HepG2 (cell line): ENCODE results near the gene ZMYND10. TPM values are rescaled to one million over a fixed set of nuclear protein-coding genes. Genes with fewer than 3 reads are reported as not detected.

Experiments
- ATAD3A ChIP-seq: sonication (generic); formaldehyde crosslinking; IDR thresholded peaks from 2 replicates; pipeline ENCODE4 v1.4.0; 2020; ENCODE audit warnings: missing genetic modification reagents
- ATF2 ChIP-seq: sonication (generic); formaldehyde crosslinking; IDR thresholded peaks from 2 replicates; pipeline ENCODE4 v1.4.0; 2020; ENCODE audit warnings: missing genetic modification reagents
- CBX5 ChIP-seq: sonication (generic); formaldehyde crosslinking; IDR thresholded peaks from 2 replicates; pipeline ENCODE4 v1.4.0; 2020; ENCODE audit warnings: missing genetic modification reagents, borderline replicate concordance
- ELF3 ChIP-seq: IDR thresholded peaks from 2 replicates; pipeline ENCODE4 v1.6.1; 2016; ENCODE audit warnings: missing genetic modification reagents, missing compliant biosample characterization
- ESRRA ChIP-seq: sonication (generic); formaldehyde crosslinking; IDR thresholded peaks from 2 replicates; pipeline ENCODE4 v1.5.1; 2020; ENCODE audit warnings: mild to moderate bottlenecking, low read depth, missing genetic modification reagents
- GLMP ChIP-seq: sonication (generic); formaldehyde crosslinking; IDR thresholded peaks from 2 replicates; pipeline ENCODE4 v1.9.0; 2021; ENCODE audit warnings: missing genetic modification reagents, mild to moderate bottlenecking, borderline replicate concordance
- HIVEP1 ChIP-seq: sonication (generic); formaldehyde crosslinking; IDR thresholded peaks from 2 replicates; pipeline ENCODE4 v1.4.0; 2020; ENCODE audit warnings: mild to moderate bottlenecking, missing genetic modification reagents
- MBD4 ChIP-seq: IDR thresholded peaks from 2 replicates; pipeline ENCODE4 v1.6.1; 2012; ENCODE audit warnings: low read length, inconsistent platforms, borderline replicate concordance
- MEIS1 ChIP-seq: sonication (generic); formaldehyde crosslinking; IDR thresholded peaks from 2 replicates; pipeline ENCODE4 v1.9.0; 2021; ENCODE audit warnings: mild to moderate bottlenecking, missing genetic modification reagents, moderate library complexity, borderline replicate concordance
- PHF21A ChIP-seq: sonication (generic); formaldehyde crosslinking; IDR thresholded peaks from 2 replicates; pipeline ENCODE4 v1.5.0; 2020; ENCODE audit warnings: mild to moderate bottlenecking, missing genetic modification reagents
- PRDM10 ChIP-seq: sonication (generic); formaldehyde crosslinking; IDR thresholded peaks from 2 replicates; pipeline ENCODE4 v1.4.0; 2020; ENCODE audit warnings: low read depth, missing genetic modification reagents
- RAD21 ChIP-seq: fragments of 450-650 bp; formaldehyde crosslinking; IDR thresholded peaks from 2 replicates; pipeline ENCODE4 v1.5.0; 2020; ENCODE audit warnings: mild to moderate bottlenecking
- RARA ChIP-seq: IDR thresholded peaks from 2 replicates; pipeline ENCODE4 v1.6.1; 2016; ENCODE audit warnings: missing genetic modification reagents, missing compliant biosample characterization
- RFXANK ChIP-seq: IDR thresholded peaks from 2 replicates; pipeline ENCODE4 v1.6.1; 2016
- SSRP1 ChIP-seq: IDR thresholded peaks from 2 replicates; pipeline ENCODE4 v1.6.1; 2016; ENCODE audit warnings: control low read depth
- THAP11 ChIP-seq: IDR thresholded peaks from 2 replicates; pipeline ENCODE4 v1.6.1; 2016; ENCODE audit warnings: missing biosample characterization, missing genetic modification reagents
- TRIM24 ChIP-seq: sonication (generic); formaldehyde crosslinking; IDR thresholded peaks from 2 replicates; pipeline ENCODE4 v1.8.0; 2022; ENCODE audit warnings: mild to moderate bottlenecking, missing genetic modification reagents
- ZNF609 ChIP-seq: sonication (generic); formaldehyde crosslinking; IDR thresholded peaks from 2 replicates; pipeline ENCODE4 v1.4.0; 2020; ENCODE audit warnings: mild to moderate bottlenecking, missing genetic modification reagents, borderline replicate concordance
- polyA plus RNA-seq, 8 experiments: library from polyadenylated mRNA; depleted of rRNA in 3 of 8; stranded (reverse) in 7 of 8; unstranded in 1 of 8; fragments of >200 nt; fragmentation: Illumina TruSeq in 4 of 8; extraction: Trizol in 4 of 8; gene quantifications; 2 replicates each; pipeline versions ENCODE4 v1.2.1 to v1.2.3, GENCODE V29; 2011 to 2016; ENCODE audit warnings: low read depth in 4 of 8, missing spikeins in 1 of 8, mixed read lengths in 1 of 8; ENCODE audit not compliant: insufficient read depth in 1 of 8
- total RNA-seq, 5 experiments: library from RNA; depleted of rRNA; stranded (reverse); fragments of >200 nt; fragmentation: Illumina TruSeq; extraction: Trizol; gene quantifications; 2 replicates each; pipeline ENCODE4 v1.2.3, GENCODE V29; 2016; ENCODE audit warnings: low read depth in 1 of 5

ZMYND10 gene
- total and polyA plus RNA-seq, 2 of the 13 experiments (the other 11 are each of a cell fraction or from before 2014, with no cell fraction given), result 0.60 to 0.74 TPM

- TF ChIP-seq ATF2 (CRISPR knock-in tag) (0 out of 2 replicates have a peak, but pooled peaks have one; percentile 70), ESRRA (peak; percentile 57; the same call in 1 of the 2 replicates), THAP11 (CRISPR knock-in tag) (peak; percentile 77), MBD4 (no peak), MEIS1 (CRISPR knock-in tag) (peak; percentile 82; the same call in 1 of the 2 replicates), PHF21A (CRISPR knock-in tag) (peak; percentile 65; the same call in 1 of the 2 replicates), PRDM10 (CRISPR knock-in tag) (0 out of 2 replicates have a peak, but pooled peaks have one; percentile 76), HIVEP1 (CRISPR knock-in tag) (peak; percentile 25), ATAD3A (CRISPR knock-in tag) (no peak), SSRP1 (CRISPR knock-in tag) (0 out of 2 replicates have a peak, but pooled peaks have one; percentile 17), CBX5 (CRISPR knock-in tag) (peak; percentile 31; the same call in 1 of the 2 replicates), ZNF609 (peak; percentile 41; the same call in 1 of the 2 replicates), TRIM24 (CRISPR knock-in tag) (no peak), RARA (CRISPR knock-in tag) (0 out of 2 replicates have a peak, but pooled peaks have one; percentile 21), RFXANK (0 out of 2 replicates have a peak, but pooled peaks have one; percentile 20), GLMP (no peak), ELF3 (CRISPR knock-in tag) (peak; percentile 13; the same call in 1 of the 2 replicates), RAD21 (CRISPR knock-in tag) (peak; percentile 95)
Measured at GRCh38 chr3:50324351-50325112, 21.0 kb downstream of the ZMYND10 start (continued).
